Activated CD8-positive, alpha-beta memory T cell treated with anti-CD3 and anti-CD28 coated beads for 48 hours (primary cell): ENCODE measurements around the gene TULP4.
"Not testable (repeated sequence)": the region's sequence is repeated elsewhere in the genome, so short reads cannot be mapped to it uniquely, and the experiment has no call there.

Experiments used
- DNase-seq, 3 experiments: peaks; one replicate each; pipeline ENCODE4 v3.0.0-alpha.2; 2020; ENCODE audit warnings: low read depth in 2 of 3, low spot score in 2 of 3

TULP4 gene

GRCh38 chr6:158521759-158522158 lies 209.5 kb downstream of the TULP4 start:
- no peak for DNase-seq

DNA sequence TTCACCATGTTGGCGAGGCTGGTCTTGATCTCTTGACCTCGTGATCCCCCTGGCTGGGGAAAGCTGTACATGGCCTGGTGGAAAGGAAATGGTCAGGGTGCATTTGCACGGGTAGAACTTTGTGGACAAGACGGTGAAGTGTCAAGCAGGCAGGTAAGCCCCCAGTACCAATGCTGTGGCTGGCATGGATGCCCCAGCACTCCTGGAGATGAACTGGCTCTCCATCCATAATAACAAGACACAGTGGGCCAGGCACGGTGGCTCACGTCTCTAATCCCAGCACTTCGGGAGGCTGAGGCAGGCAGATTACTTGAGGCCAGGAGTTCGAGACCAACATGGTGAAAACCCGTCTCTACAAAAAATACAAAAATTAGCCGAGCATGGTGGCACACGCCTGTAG lies 210.4 kb downstream of the TULP4 start:
- no peak for DNase-seq

GRCh38 chr6:158524311-158524710 lies 212.0 kb downstream of the TULP4 start:
- no peak for DNase-seq

DNA sequence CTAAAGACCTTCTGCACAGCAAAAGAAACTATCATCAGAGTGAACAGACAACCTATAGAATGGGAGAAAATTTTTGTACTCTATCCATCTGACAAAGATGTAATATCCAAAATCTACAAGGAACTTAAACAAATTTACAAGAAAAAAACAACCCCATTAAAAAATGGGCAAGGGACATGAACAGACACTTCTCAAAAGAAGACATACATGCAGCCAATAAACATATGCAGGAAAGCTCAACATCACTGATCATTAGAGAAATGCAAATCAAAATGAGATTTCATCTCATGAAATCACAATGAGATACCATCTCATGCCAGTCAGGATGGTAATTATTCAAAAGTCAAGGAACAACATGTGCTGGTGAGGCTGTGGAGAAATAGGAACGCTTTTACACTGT lies 215.6 kb downstream of the TULP4 start:
- DNase-seq = not testable (repeated sequence)

DNA sequence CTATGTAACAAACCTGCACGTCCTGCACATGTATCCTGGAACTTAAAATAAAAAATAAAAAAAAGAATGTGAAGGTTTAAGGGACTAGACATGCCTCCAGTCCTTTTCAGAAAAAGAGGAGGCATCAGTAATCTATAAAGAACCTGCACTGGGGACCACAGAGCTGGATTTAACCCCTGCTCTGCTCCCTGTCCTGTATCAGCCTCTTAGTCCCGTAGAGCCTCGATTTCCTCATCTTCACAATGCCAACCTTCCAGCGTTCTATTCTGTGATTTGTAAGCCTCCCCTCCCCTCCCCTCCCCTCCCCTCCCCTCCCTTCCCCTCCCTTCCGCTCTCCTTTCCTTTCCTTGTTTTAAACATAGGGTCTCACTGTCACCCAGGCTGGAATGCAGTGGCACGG lies 216.6 kb downstream of the TULP4 start:
- no peak for DNase-seq

DNA sequence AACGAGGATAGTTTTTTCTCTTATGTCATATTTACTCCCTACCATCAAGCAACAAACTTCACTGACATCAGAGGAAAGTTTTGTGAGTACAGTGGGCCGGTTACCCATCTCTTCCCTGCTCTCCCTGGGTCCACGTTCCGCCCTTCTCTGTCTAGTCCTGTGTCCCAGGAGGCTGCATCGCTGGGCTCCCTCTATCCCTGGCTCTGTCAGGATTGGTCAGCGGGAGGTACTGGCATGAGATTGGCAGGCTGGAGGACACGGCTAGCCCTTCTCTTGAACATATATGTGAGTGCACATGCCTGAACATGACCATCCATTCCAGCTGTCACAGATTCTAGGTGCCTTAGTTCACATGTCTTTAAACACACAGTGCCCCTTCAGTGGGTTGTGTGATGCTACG lies 217.4 kb downstream of the TULP4 start:
- no peak for DNase-seq

DNA sequence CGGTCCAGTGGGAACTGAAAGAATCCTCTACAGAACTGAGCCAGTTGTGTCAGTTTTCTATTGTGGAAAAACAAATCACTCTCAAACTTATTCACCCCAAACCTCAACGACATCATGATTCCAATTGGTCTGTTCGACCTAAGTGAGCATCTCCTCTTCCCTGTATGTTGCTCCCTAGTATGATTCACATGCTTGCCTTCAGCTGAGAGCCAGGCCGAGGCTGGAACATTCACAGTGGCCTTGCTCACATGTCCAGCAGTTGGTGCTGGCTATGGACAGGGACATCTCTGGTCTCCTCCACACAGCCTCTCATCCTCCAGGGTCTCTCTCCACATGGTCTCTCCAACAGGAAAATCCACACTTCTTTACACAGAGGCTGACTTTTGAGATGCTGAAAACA lies 219.3 kb downstream of the TULP4 start:
- DNase-seq = no peak

- no peak for DNase-seq
Observed at GRCh38 chr6:158531970-158532369, 219.7 kb downstream of the TULP4 start.

GRCh38 chr6:158536084-158536890 lies 224.0 kb downstream of the TULP4 start:
- peak in 2 of 3 experiments; percentile 41 to 57 for DNase-seq

DNA sequence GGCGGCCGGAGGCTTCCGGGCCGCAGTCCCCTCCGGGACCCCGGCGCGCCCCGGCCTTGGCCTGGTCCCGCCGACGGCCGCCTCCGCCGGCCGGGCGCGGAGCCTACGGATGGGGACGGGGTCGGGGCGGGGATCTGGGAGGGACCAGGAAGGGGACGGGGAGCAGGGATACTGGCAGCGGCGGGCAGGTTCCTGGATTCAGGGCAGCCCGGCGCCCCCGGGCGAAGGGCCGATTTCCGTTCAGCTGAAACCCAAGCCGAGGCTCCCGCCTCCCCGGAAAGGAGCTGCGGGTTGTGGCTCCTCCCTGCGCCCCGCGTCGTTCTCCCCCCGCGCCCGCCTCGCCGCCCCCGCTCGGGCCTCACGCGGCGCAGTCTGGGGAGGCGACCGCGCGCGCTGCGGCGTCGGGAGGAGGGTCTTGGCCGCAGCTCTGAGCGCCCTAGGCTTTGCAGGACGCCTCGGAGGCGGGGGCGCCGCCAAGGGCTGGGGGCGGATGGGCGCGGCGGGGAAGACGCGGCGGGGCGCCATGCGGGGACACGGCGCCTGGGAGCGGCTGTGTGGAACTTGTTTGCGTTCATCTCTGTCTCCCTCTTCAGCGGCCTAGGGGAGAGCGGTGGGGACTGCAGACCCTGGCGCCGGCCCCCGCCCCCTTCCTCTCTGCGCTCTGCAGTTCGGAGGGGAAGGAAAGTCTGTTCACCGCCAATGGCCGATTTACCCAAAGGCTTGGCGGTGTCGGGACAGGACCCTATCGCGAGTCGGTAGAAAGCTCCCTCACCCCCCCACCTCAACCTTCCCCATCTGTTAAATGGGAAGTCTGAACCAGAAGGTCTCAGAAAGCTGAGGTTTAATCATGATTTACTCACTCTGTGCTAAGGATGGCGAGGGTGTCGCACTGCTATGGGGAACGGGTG lies 224.9 kb downstream of the TULP4 start:
- no peak for DNase-seq

DNA sequence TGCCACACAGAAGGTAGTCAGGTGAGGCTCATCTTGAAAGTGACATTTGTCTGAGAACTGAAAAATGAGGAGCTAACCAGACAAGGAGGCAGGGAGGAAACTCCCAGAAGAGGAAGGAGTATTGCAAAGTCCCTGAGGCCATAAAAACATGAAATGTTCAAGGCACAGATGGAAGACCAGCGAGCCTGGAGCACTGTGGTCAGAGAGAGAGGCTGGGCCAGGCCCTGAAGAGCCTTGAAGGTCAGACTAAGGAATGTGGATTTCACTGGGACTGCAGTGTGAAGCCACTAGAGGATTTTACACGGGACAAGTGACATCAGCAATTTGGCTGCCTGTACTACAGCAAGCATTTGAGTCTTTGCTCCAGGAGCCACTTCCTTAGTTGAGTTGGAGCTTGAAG lies 226.5 kb downstream of the TULP4 start:
- no peak for DNase-seq

DNA sequence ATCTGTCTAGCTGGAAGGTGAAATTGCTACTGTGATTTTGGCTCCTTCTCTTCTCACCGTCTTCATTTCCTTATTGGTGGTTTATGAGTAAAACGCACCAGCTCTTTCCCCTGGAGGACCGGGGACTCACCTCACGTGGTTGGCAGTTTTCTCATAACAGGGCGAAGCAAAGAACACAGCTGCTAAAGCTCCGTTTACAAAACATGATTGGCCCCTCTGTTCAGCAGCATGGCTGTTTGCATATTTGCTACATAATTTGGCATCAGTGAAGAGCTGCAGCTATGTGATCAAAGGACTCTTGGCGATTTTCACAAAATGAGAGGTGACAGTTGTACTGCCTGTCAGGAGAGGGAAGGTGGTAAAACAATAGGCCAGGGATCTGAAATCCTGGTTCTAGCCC lies 227.1 kb downstream of the TULP4 start:
- DNase-seq = no peak

DNA sequence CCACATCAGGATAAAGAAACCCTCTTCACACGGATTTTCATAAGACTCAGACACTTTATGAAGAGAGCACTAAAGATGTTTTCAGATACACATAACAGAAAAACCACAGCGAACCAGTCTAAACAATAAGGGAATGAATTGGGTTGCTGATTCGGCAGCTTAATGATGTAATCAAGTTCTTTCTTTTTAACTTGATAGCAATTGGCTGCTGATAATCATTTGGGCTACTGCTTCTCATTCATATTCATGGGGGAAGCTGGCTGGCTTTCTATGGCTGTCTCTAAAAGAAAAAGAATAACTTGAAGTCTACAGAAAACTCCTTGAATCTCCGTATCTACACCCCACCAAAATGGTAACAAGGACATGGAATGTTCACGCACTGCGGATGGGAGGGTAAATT lies 227.6 kb downstream of the TULP4 start:
- no peak for DNase-seq

- no peak for DNase-seq
Observed at GRCh38 chr6:158543606-158544185, 231.4 kb downstream of the TULP4 start.

GRCh38 chr6:158544428-158544827 lies 232.2 kb downstream of the TULP4 start:
- DNase-seq = no peak

DNA sequence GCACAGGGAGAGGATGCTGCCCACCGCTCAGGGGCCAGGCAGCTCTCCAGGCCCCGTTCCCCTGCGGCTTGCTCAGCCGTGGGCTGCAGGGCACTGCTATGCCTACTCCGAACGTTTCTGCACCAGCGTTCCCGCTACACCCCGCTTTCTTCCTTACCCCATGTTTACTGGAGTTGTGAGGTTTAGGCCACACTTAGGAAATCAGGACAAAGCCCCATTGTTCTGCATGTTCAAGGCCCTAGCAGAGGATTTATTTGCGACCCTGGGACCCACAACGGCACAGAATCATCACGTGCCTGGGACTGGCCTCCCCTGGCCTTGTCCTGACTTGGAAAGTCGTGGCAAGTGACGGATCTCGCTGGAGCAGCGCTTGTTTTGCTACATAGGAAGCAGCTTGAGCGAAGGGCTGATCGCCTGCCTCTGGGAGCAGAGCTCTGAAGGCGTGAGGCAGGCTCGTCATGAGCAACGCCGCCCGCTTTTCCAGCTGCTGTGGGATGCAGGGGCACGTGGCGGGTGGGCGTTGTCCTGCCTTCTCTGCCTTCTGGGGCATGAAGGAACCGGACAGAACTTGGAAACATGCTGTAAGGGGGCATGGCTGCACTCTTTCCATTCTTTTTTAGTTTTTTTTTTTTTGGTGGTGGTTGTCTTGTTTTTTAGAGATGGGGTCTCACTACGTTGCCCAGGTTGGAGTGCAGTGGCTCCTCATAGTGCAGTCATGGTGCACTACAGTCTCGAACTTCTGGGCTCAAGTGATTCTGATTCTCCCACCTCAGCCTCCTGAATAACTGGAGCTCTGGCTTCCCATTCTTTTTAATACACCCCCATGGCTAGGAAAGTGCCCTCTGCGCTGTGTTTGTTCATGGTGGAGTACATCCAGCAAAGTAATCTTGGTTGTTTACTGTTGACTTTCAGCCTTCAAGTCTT lies 233.0 kb downstream of the TULP4 start:
- DNase-seq = no peak

- DNase-seq = no peak
Observed at GRCh38 chr6:158548418-158549161, 236.3 kb downstream of the TULP4 start.

GRCh38 chr6:158552055-158552795 lies 240.0 kb downstream of the TULP4 start:
- DNase-seq = no peak

DNA sequence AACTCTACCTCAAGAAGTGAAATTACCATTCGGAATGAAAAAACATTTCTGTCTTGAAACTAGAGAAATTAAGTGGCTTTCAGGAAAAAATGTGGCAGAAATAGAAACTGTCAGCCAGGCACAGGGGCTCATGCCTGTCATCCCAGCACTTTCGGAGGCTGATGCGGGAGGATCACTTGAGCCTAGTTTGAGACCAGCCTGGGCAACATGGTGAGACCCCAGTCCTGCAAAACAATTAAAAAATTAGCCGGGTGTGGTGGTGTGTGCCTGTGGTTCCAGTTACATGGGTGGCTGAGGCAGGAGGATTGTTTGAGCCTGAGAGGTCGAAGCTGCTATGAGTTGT lies 240.5 kb downstream of the TULP4 start:
- DNase-seq = no peak
